ENCODE measurements around the gene LMAN1L. TPM values are rescaled to one million over a fixed set of nuclear protein-coding genes. Genes with fewer than 3 reads are reported as not detected.

LMAN1L gene
- total RNA-seq, 6 experiments from 2014 or later: not detected

DNA sequence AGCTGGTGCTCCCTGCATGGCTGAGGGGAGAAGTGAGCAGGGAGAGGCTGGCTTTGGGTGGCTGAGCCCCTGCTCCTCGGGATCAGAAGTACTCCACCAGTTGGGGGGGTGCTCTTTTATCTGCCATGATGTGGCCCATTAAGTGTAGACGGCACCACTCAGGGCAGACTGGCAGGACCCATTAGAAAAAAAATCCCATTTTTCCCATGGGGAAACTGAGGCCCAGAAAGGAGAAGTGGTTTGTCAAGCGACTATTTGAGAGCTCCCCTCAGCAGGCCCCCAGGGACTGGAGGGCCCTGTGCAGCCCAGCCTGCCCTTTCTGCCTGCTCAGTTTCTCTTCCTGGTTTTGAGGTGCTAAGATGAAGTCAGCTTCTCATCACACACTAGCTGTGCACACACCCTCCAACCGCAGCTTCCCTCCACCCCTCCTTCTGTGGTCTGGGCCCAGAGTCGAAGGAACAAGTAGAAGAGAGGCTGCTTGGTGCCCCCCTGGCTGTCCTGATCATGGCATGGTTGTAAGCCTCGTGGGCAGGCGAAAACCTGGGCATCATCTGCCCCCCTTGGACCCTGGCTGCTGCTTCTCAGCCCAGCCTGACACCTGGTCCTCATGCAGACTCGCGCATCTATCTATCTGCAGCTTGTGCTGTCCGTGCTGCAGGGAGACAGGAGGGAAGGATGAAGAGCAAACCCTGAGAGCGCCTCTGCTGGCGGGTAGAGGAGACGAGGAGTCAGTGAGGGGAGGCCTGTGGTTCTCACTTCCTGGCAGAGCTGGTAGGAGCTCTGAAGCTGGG is 25.2 kb upstream of the LMAN1L start:
- H3K27me3 ChIP-seq: no peaks in the 10 kb centered on the region
- TF ChIP-seq POLR2A (IDR thresholded peaks at IDR 0.05): no peak
- TF ChIP-seq, protein P1, sequence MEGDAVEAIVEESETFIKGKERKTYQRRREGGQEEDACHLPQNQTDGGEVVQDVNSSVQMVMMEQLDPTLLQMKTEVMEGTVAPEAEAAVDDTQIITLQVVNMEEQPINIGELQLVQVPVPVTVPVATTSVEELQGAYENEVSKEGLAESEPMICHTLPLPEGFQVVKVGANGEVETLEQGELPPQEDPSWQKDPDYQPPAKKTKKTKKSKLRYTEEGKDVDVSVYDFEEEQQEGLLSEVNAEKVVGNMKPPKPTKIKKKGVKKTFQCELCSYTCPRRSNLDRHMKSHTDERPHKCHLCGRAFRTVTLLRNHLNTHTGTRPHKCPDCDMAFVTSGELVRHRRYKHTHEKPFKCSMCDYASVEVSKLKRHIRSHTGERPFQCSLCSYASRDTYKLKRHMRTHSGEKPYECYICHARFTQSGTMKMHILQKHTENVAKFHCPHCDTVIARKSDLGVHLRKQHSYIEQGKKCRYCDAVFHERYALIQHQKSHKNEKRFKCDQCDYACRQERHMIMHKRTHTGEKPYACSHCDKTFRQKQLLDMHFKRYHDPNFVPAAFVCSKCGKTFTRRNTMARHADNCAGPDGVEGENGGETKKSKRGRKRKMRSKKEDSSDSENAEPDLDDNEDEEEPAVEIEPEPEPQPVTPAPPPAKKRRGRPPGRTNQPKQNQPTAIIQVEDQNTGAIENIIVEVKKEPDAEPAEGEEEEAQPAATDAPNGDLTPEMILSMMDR (IDR thresholded peaks at IDR 0.05): peak; percentile 22 to 36 (median 29)
- H3K36me3 ChIP-seq: no peaks in the 10 kb centered on the region
- 48% methylated on average over 10 of the region's 13 CpGs for WGBS (ENCODE audit: insufficient coverage, low coverage, low lambda C conversion rate, missing lambda C conversion rate)
- intact Hi-C loops (cut with DNase I): no loop called here
- H3K9me3 ChIP-seq: no peaks in the 10 kb centered on the region
- DNase-seq (peak; percentile 71 to 84 (median 76)), ATAC-seq (peak; percentile 24 to 52 (median 38))
- H3K4me1 ChIP-seq: peaks cover 0 to 70% (median 43%) of the 10 kb centered on the region in 4 donors
- H3K27ac ChIP-seq: peak overlapping the region; percentile 29 to 73 (median 71)
- peak overlapping the region in 1 of 3 donors; percentile 19 for H3K4me3 ChIP-seq

GRCh38 chr15:74788042-74788682 is 24.5 kb upstream of the LMAN1L start:
- H3K27ac ChIP-seq: peak overlapping the region; percentile 40 to 73 (median 71)
- WGBS (ENCODE audit: insufficient coverage, low coverage, low lambda C conversion rate, missing lambda C conversion rate): 58% methylated on average over 2 of the region's 7 CpGs

DNA sequence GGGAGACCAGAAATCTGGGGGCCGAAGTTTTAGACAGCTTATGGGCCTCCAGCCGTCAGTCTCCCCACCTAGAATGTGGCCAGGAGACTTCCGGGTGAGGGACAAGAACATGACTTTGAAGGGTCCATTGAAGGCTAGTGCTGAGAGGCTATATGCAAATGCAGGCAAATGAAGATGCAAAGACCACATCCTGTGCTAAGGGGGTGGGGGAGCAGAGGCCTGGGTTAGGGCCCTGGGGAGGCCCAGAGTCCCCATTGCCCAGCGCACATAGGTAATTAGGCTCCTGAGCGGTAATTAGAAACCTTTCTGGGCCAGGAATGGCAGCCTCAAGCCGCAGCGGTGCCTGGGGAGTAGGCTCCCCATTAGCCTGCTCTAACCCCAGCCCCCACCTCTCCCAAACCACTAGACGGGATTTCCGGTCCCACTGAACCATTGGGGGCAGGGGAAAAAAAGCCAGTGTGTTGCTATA is 23.9 kb upstream of the LMAN1L start:
- ATAC-seq (peak in 3 of 4 donors; percentile 1 to 2 (median 2)), DNase-seq (peak in 1 of 3 donors; percentile 54)
- peak overlapping the region in 1 of 3 donors; percentile 19 for H3K4me3 ChIP-seq
- no peaks in the 10 kb centered on the region for H3K36me3 ChIP-seq
- 67% methylated on average over 3 of the region's 9 CpGs for WGBS (ENCODE audit: insufficient coverage, low coverage, low lambda C conversion rate, missing lambda C conversion rate)
- no peaks in the 10 kb centered on the region for H3K27me3 ChIP-seq
- H3K4me1 ChIP-seq: peaks cover 0 to 62% (median 39%) of the 10 kb centered on the region in 4 donors
- H3K27ac ChIP-seq: peak overlapping the region; percentile 40 to 73 (median 71)
- TF ChIP-seq, protein P1 (IDR thresholded peaks at IDR 0.05): no peak
- no peak for TF ChIP-seq POLR2A (IDR thresholded peaks at IDR 0.05)
- H3K9me3 ChIP-seq: no peaks in the 10 kb centered on the region
- intact Hi-C loops (cut with DNase I): no loop called here

More at GRCh38 chr15:74788042-74788682, 24.5 kb upstream of the LMAN1L start:
- intact Hi-C loops (cut with DNase I): no loop called here
- no peaks in the 10 kb centered on the region for H3K36me3 ChIP-seq
- no peaks in the 10 kb centered on the region for H3K27me3 ChIP-seq
- ATAC-seq (peak in 1 of 4 donors; percentile 1), DNase-seq (no peak)
- H3K9me3 ChIP-seq: no peaks in the 10 kb centered on the region
- H3K4me3 ChIP-seq: peak overlapping the region in 1 of 3 donors; percentile 19
- H3K4me1 ChIP-seq: peaks cover 0 to 67% (median 41%) of the 10 kb centered on the region in 4 donors
- TF ChIP-seq, protein P1 (IDR thresholded peaks at IDR 0.05): no peak
- TF ChIP-seq POLR2A (IDR thresholded peaks at IDR 0.05): no peak

GRCh38 chr15:74789171-74789631 is 23.4 kb upstream of the LMAN1L start:
- Histone ChIP-seq H3K4me3 (peak overlapping the region in 1 of 3 donors; percentile 19), H3K27ac (peak overlapping the region; percentile 40 to 73 (median 71)), H3K36me3 (no peaks in the 10 kb centered on the region), H3K27me3 (no peaks in the 10 kb centered on the region), H3K4me1 (peaks cover 0 to 57% (median 36%) of the 10 kb centered on the region in 4 donors), H3K9me3 (no peaks in the 10 kb centered on the region)
- ATAC-seq (peak; percentile 73 to 82 (median 75)), DNase-seq (peak; percentile 67 to 86 (median 76))
- WGBS (ENCODE audit: insufficient coverage, low coverage, low lambda C conversion rate, missing lambda C conversion rate): 15% methylated on average over 6 of the region's 14 CpGs
- TF ChIP-seq, protein P1 (IDR thresholded peaks at IDR 0.05): no peak
- TF ChIP-seq POLR2A (IDR thresholded peaks at IDR 0.05): no peak
- intact Hi-C loops (cut with DNase I): no loop called here
